ENCODE data around the gene COQ9.
A peak's percentile ranks its signal among the peaks of the same experiment; 100 is the strongest.
"Not testable (repeated sequence)": the region's sequence is repeated elsewhere in the genome, so short reads cannot be mapped to it uniquely, and the experiment has no call there.

Gene COQ9

GRCh38 chr16:57447186-57447962 lies at the start of gene COQ9, which contains the start of gene CIAPIN1:
Gene COQ9 (plus strand): TSS chr16:57447479. CDS start chr16:57447506, 27 bp downstream.
Gene CIAPIN1 (minus strand): TSS chr16:57447385. CDS start chr16:57440928, 6,457 bp downstream.
- DNase-seq (ENCODE audit: low read depth) = peak; percentile 88

GRCh38 chr16:57397493-57397892 lies 49.8 kb upstream of the COQ9 start:
- DNase-seq (ENCODE audit: low read depth) = not testable (repeated sequence)

- DNase-seq (ENCODE audit: low read depth) = no peak
Measured at GRCh38 chr16:57401943-57402640, 45.2 kb upstream of the COQ9 start.

- DNase-seq (ENCODE audit: low read depth) = no peak
Measured at GRCh38 chr16:57403965-57404817, 43.1 kb upstream of the COQ9 start, which contains the start of gene CCL17. Gene CCL17 (plus strand): TSS chr16:57404767. CDS start chr16:57413933, 9,166 bp downstream.

DNA sequence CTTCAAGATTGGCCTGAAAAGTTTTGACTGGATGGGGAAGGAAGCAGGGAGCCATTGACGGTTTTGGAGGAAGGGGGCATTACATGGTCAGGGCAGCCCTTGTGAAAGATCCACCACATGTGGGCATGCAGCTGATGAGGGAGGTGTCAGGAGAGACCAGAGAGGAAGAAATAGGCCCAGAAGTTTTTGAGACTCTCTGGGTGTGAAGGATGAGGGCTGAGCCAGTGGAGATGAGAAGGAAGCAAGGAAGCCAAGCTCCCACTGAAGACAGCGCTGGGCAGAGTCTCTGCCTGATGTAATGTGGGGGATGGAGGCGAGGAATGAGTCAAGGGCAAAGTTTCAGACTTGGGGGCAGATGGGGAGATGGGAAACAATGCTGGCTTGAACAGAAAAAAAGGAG lies 42.2 kb upstream of the COQ9 start:
- no peak for DNase-seq (ENCODE audit: low read depth)

DNA sequence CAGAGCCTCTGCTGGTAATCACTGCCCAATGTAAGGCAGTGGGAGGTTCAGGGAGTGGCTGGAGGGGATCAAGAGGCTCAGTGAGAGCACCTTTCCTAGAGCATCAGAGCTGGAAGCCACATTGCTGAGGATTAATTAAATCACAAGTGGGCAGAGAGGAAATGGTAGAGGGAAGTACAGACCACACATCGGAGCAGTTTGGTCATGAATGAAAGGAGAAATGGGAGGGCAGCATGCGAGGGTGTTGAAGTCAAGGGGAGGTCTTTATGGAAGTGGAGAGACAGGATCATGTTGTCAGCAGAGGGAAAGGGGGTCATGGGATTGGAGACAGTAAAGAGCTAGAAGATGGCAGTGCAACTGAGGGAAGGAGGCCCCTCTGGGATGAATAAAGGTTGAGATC lies 40.4 kb upstream of the COQ9 start:
- no peak for DNase-seq (ENCODE audit: low read depth)

GRCh38 chr16:57407521-57408353 lies 39.5 kb upstream of the COQ9 start:
- DNase-seq (ENCODE audit: low read depth) = no peak

GRCh38 chr16:57409065-57409464 lies 38.2 kb upstream of the COQ9 start:
- no peak for DNase-seq (ENCODE audit: low read depth)

- DNase-seq (ENCODE audit: low read depth) = no peak
Measured at GRCh38 chr16:57409870-57410587, 37.2 kb upstream of the COQ9 start.

- DNase-seq (ENCODE audit: low read depth) = no peak
Measured at GRCh38 chr16:57411362-57411976, 35.8 kb upstream of the COQ9 start.

- DNase-seq (ENCODE audit: low read depth) = no peak
Measured at GRCh38 chr16:57412584-57412983, 34.7 kb upstream of the COQ9 start.

- no peak for DNase-seq (ENCODE audit: low read depth)
Measured at GRCh38 chr16:57413301-57413730, 34.0 kb upstream of the COQ9 start.

DNA sequence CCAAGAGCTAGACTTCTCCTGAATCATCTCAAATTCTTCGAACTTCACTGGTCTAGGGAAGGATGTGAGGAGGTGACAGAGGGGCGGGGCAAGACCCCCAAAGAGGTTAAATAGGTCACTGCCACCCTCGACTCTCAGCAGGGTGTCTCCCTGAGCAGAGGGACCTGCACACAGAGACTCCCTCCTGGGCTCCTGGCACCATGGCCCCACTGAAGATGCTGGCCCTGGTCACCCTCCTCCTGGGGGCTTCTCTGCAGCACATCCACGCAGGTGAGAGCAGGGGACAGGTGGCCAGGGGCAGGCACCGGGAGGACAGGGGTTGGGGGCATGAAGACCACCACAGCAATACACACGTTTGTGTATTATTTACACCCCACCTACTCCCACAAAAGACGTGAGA lies 33.5 kb upstream of the COQ9 start:
- DNase-seq (ENCODE audit: low read depth) = no peak

DNA sequence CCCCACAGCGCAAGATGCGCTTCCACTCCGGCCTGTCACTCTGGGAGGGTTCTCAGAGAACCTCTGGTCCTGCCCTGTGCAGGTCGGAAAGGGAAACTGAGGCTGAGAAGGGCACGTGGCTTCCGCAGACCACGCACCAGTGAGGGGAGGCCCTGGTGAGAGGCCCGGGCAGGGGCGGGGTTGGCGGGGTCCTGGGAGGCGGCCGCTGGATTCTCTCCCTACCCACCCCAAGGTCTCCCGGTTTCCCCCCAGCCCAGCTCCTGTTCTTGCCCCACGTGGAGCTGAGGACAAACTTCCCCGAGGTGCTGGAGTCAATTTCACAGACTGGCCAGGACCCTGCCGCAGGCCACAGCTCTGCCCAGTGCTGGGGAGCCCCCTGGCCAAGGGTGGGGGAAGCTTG lies 31.2 kb upstream of the COQ9 start:
- DNase-seq (ENCODE audit: low read depth) = no peak

GRCh38 chr16:57419506-57419905 lies 27.8 kb upstream of the COQ9 start:
- no peak for DNase-seq (ENCODE audit: low read depth)

GRCh38 chr16:57422026-57422944 lies 25.0 kb upstream of the COQ9 start:
- no peak for DNase-seq (ENCODE audit: low read depth)

DNA sequence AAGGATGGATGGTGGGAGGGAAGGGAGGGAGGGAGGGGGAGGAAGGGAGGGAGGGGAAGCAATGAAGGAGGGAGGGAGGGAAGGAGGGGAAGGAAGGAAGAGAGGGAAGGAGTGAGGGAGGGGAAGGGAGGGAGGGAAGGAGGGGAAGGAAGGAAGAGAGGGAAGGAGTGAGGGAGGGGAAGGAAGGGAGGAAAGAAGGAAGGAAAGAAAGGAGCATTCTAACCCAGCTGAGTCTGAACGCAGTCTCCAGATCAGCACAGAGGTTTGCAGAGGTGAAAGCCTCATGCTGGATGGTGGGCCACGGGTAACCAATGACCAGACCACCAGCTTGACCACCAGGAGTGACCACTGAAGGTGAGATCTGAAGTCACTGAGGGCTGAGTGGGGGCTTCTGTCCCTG lies 24.1 kb upstream of the COQ9 start:
- DNase-seq (ENCODE audit: low read depth) = no peak

DNA sequence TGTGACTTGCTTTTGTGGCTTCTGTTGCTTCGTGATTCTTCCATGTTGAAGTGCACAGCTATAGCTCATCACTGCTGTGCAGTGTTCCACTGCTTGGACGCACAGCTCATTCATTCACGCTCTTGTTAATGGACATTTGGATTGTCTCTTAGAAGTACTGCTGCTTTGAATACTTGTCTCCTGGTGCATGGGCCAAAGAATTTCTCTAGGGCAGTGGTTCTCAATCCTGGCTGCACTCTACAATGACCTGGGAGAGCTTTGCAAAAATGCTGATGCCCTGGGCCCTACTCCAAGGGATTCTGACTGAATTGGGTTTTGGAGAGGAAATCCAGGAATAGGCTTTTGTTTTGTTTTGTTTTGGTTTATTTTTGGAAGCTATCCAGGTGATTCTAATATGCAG lies 22.7 kb upstream of the COQ9 start:
- no peak for DNase-seq (ENCODE audit: low read depth)

GRCh38 chr16:57426356-57426755 lies 20.9 kb upstream of the COQ9 start:
- DNase-seq (ENCODE audit: low read depth) = no peak
